GM13976 (cell line): Measurements from ENCODE around the gene GLB1L3.

Experiments
- DNase-seq: peaks from one replicate; pipeline ENCODE4 v3.0.0; 2012; ENCODE audit warnings: low spot score
- in situ Hi-C: fragments of 300-500 bp; cut with MboI; formaldehyde crosslinking; loops from one replicate; pipeline ENCODE4 v1.12.0; 2022; ENCODE audit warnings: low sequenced_read_pairs, mixed read lengths, inconsistent platforms; ENCODE audit not compliant: unreplicated experiment
- TF ChIP-seq, protein P1 (sequence below): IDR thresholded peaks from 2 replicates; pipeline ENCODE4 v1.5.1; 2012; ENCODE audit warnings: borderline replicate concordance, mild to moderate bottlenecking; ENCODE audit not compliant: insufficient read depth; ENCODE audit errors: extremely low read depth, missing control alignments, control extremely low read depth

GLB1L3 gene

GRCh38 chr11:134365011-134365925 is 89.1 kb downstream of the GLB1L3 start:
- in situ Hi-C loops: no loop called here
- TF ChIP-seq, protein P1, sequence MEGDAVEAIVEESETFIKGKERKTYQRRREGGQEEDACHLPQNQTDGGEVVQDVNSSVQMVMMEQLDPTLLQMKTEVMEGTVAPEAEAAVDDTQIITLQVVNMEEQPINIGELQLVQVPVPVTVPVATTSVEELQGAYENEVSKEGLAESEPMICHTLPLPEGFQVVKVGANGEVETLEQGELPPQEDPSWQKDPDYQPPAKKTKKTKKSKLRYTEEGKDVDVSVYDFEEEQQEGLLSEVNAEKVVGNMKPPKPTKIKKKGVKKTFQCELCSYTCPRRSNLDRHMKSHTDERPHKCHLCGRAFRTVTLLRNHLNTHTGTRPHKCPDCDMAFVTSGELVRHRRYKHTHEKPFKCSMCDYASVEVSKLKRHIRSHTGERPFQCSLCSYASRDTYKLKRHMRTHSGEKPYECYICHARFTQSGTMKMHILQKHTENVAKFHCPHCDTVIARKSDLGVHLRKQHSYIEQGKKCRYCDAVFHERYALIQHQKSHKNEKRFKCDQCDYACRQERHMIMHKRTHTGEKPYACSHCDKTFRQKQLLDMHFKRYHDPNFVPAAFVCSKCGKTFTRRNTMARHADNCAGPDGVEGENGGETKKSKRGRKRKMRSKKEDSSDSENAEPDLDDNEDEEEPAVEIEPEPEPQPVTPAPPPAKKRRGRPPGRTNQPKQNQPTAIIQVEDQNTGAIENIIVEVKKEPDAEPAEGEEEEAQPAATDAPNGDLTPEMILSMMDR: no peak
- no peak for DNase-seq

DNA sequence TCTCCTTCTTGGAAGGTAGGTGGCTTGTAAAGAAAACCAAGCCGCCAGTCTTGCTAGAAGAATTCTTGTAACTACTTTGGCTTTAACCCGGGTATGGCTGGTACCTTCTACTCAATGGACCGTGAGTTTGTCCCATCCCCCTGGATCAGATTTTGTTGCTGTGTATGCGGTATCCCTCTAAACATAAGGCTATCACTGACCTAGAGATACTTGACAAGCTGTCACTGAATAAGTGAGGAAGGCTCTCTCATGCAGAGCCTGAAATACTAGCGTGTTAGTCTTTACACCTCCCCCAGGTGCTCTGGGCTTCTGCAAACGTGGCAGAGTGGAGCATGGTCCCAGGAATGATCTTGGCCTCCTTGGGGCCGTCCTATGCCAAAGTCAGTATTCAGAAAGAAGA is 90.1 kb downstream of the GLB1L3 start:
- in situ Hi-C loops: no loop called here
- DNase-seq: no peak
- TF ChIP-seq, protein P1: no peak

DNA sequence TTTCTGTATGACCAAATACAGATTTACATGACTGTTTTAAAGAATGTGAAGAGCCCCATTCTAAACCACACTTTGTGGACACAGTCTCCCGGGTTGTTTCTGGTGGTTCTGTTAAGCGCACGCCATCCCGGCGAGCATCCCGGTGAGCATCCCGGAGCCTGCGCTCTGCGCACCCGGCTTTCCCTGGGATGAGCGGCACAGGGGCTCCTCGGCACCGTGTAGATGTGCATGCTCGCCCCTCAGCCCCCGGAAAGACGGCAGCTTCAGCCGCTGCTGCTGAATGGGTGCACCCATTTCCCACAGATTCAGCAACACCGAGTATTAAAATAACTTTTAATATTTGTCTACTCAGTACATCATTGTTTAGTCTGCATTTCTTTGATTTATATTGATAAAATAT is 91.6 kb downstream of the GLB1L3 start:
- in situ Hi-C loops: no loop called here
- no peak for DNase-seq

More for the DNA sequence above, 91.6 kb downstream of the GLB1L3 start:
- TF ChIP-seq, protein P1: no peak
